ENCODE results near the gene LRRC4. TPM values are rescaled to one million over a fixed set of nuclear protein-coding genes. Genes with fewer than 3 reads are reported as not detected.
A peak's percentile ranks its signal among the peaks of the same experiment; 100 is the strongest.

LRRC4 gene
- polyA plus RNA-seq, 1 of the 3 experiments (the other 2 are of a cell fraction), result 0.44 TPM

- Histone ChIP-seq H3K36me3 (replicated peaks in 1 of 2; ENCODE audit: control insufficient read depth in 1 of 2, insufficient read depth in 2 of 2, low read length in 1 of 2) (peaks cover 5 to 15% of the 10 kb centered on the region in 2 experiments), H3K27me3 (ENCODE audit: insufficient read depth) (no peaks in the 10 kb centered on the region), H4K20me1 (ENCODE audit: insufficient read depth) (peaks cover 74% of the 10 kb centered on the region), H3K4me2 (no peak overlapping the region), H3K79me2 (ENCODE audit: insufficient read depth) (peaks cover 8% of the 10 kb centered on the region; the same call in 1 of the 2 replicates), H3K9me2 (no peaks in the 10 kb centered on the region), H3K9ac (no peak overlapping the region), H2AFZ (ENCODE audit: low read depth) (no peak overlapping the region), H3K4me1 (ENCODE audit: control insufficient read depth in 1 of 2, insufficient read depth in 2 of 2, low read depth in 1 of 2, low read length in 1 of 2) (peaks cover 39 to 69% of the 10 kb centered on the region in 2 experiments), H3K9me3 (no peaks in the 10 kb centered on the region), H3K27ac (ENCODE audit: low read depth in 2 of 2, low read length in 1 of 2) (peak overlapping the region; percentile 25 to 82; a peak in 3 of 4 replicates), H3K4me3 (ENCODE audit: low read depth in 2 of 2, low read length in 1 of 2) (no peak overlapping the region), H3F3A (replicated peaks; ENCODE audit: insufficient read depth) (peaks cover 38% of the 10 kb centered on the region)
- DNase-seq, result no peak
- WGBS (ENCODE audit: low lambda C conversion rate), result 84% methylated on average over 2 of the region's 2 CpGs
- CTCF ChIA-PET, result interaction anchor here (0.9 to 7.6 kb wide), 6 partner anchors 9 to 326 kb away, joined by 3 to 63 read pairs (median 4); partner anchors contain the start of gene LRRC4
- TF ChIP-seq FOSL2 (IDR thresholded peaks at IDR 0.05; ENCODE audit: borderline replicate concordance, low read depth) (peak; percentile 54; the same call in 1 of the 2 replicates), EP300 (IDR thresholded peaks at IDR 0.05; ENCODE audit: borderline replicate concordance in 1 of 2, low read depth in 1 of 2, low read length in 1 of 2) (no peak)
- POLR2A ChIA-PET, result no interaction called here
Measured at GRCh38 chr7:128021366-128021765, 9.9 kb downstream of the LRRC4 start.

- ChIA-PET CTCF (interaction anchor here (0.5 to 7.6 kb wide), 30 partner anchors 9 to 435 kb away, joined by 3 to 63 read pairs (median 4); partner anchors contain the start of genes GCC1 and LRRC4), POLR2A (no interaction called here)
- H3K79me2 ChIP-seq (ENCODE audit: insufficient read depth), result peaks cover 8% of the 10 kb centered on the region; the same call in 1 of the 2 replicates
- no peaks in the 10 kb centered on the region for H3K9me3 ChIP-seq
- DNase-seq, result peak; percentile 32
- 98% methylated on average over 6 of the region's 6 CpGs for WGBS (ENCODE audit: low lambda C conversion rate)
- H3K9ac ChIP-seq, result no peak overlapping the region
- peaks cover 38% of the 10 kb centered on the region for H3F3A ChIP-seq (replicated peaks; ENCODE audit: insufficient read depth)
- no peak overlapping the region; a peak in 1 of 4 replicates for H3K4me3 ChIP-seq (ENCODE audit: low read depth in 2 of 2, low read length in 1 of 2)
- no peak overlapping the region for H2AFZ ChIP-seq (ENCODE audit: low read depth)
- H3K36me3 ChIP-seq (replicated peaks in 1 of 2; ENCODE audit: control insufficient read depth in 1 of 2, insufficient read depth in 2 of 2, low read length in 1 of 2), result peaks cover 5 to 13% of the 10 kb centered on the region in 2 experiments
- TF ChIP-seq CTCF (IDR thresholded peaks at IDR 0.05), result peak; percentile 63
- 0 out of 2 replicates have a peak, but pooled peaks have one; percentile 22 for TF ChIP-seq RAD21 (IDR thresholded peaks at IDR 0.05; ENCODE audit: low read length)
- no peak for TF ChIP-seq MXI1 (IDR thresholded peaks at IDR 0.05; ENCODE audit: low read depth, low read length)
- no peak for TF ChIP-seq FOXM1 (IDR thresholded peaks at IDR 0.05; ENCODE audit: low read depth)
- no peak for TF ChIP-seq MAX (IDR thresholded peaks at IDR 0.05; ENCODE audit: low read depth)
- peaks cover 35 to 61% of the 10 kb centered on the region in 2 experiments for H3K4me1 ChIP-seq (ENCODE audit: control insufficient read depth in 1 of 2, insufficient read depth in 2 of 2, low read depth in 1 of 2, low read length in 1 of 2)
- no peaks in the 10 kb centered on the region for H3K27me3 ChIP-seq (ENCODE audit: insufficient read depth)
- H3K9me2 ChIP-seq, result no peaks in the 10 kb centered on the region
- H3K4me2 ChIP-seq, result no peak overlapping the region
- H3K27ac ChIP-seq (ENCODE audit: low read depth in 2 of 2, low read length in 1 of 2), result no peak overlapping the region
- peaks cover 62% of the 10 kb centered on the region for H4K20me1 ChIP-seq (ENCODE audit: insufficient read depth)
Measured at GRCh38 chr7:128020159-128020558, 11.1 kb downstream of the LRRC4 start.

- Histone ChIP-seq H3K4me1 (ENCODE audit: control insufficient read depth in 1 of 2, insufficient read depth in 2 of 2, low read depth in 1 of 2, low read length in 1 of 2) (peaks cover 35 to 60% of the 10 kb centered on the region in 2 experiments), H4K20me1 (ENCODE audit: insufficient read depth) (peaks cover 56% of the 10 kb centered on the region), H3K9me2 (no peaks in the 10 kb centered on the region), H3K9me3 (no peaks in the 10 kb centered on the region), H3F3A (replicated peaks; ENCODE audit: insufficient read depth) (peaks cover 38% of the 10 kb centered on the region), H3K36me3 (replicated peaks in 1 of 2; ENCODE audit: control insufficient read depth in 1 of 2, insufficient read depth in 2 of 2, low read length in 1 of 2) (peaks cover 8 to 14% of the 10 kb centered on the region in 2 experiments), H3K4me2 (no peak overlapping the region), H3K27me3 (ENCODE audit: insufficient read depth) (no peaks in the 10 kb centered on the region), H3K27ac (ENCODE audit: low read depth in 2 of 2, low read length in 1 of 2) (no peak overlapping the region), H2AFZ (ENCODE audit: low read depth) (no peak overlapping the region), H3K9ac (no peak overlapping the region), H3K79me2 (ENCODE audit: insufficient read depth) (peaks cover 4% of the 10 kb centered on the region; the same call in 1 of the 2 replicates), H3K4me3 (ENCODE audit: low read depth in 2 of 2, low read length in 1 of 2) (no peak overlapping the region)
- CTCF ChIA-PET, result interaction anchor here (0.6 to 7.6 kb wide), 37 partner anchors 8 to 434 kb away, joined by 3 to 63 read pairs (median 4); partner anchors contain the start of genes GCC1 and LRRC4
- no peak for DNase-seq
- TF ChIP-seq TEAD4 (IDR thresholded peaks at IDR 0.05; ENCODE audit: borderline replicate concordance, insufficient read depth), result no peak
- TF ChIP-seq, protein P1, sequence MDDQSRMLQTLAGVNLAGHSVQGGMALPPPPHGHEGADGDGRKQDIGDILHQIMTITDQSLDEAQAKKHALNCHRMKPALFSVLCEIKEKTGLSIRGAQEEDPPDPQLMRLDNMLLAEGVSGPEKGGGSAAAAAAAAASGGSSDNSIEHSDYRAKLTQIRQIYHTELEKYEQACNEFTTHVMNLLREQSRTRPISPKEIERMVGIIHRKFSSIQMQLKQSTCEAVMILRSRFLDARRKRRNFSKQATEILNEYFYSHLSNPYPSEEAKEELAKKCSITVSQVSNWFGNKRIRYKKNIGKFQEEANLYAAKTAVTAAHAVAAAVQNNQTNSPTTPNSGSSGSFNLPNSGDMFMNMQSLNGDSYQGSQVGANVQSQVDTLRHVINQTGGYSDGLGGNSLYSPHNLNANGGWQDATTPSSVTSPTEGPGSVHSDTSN (IDR thresholded peaks at IDR 0.05), result no peak
- TF ChIP-seq SIN3A (IDR thresholded peaks at IDR 0.05; ENCODE audit: borderline replicate concordance, low read depth, low read length), result no peak
- no peak for TF ChIP-seq NFIC (IDR thresholded peaks at IDR 0.05; ENCODE audit: borderline replicate concordance)
- TF ChIP-seq MAX (IDR thresholded peaks at IDR 0.05; ENCODE audit: low read depth), result no peak
- no peak for TF ChIP-seq YY1 (IDR thresholded peaks at IDR 0.05; ENCODE audit: low read depth)
- TF ChIP-seq IRF3 (IDR thresholded peaks at IDR 0.05; ENCODE audit: low read depth, low read length), result no peak
- TF ChIP-seq MXI1 (IDR thresholded peaks at IDR 0.05; ENCODE audit: low read depth, low read length), result no peak
- 91% methylated on average over 3 of the region's 3 CpGs for WGBS (ENCODE audit: low lambda C conversion rate)
- POLR2A ChIA-PET, result no interaction called here
Measured at GRCh38 chr7:128019288-128019687, 11.9 kb downstream of the LRRC4 start.
